ENCODE measurements around the gene EGFL7. TPM values are rescaled to one million over a fixed set of nuclear protein-coding genes. Genes with fewer than 3 reads are reported as not detected.

EGFL7 gene
- total and polyA plus RNA-seq, 7 donors, result 6.0 to 75.6 (median 43.4) TPM

- TF ChIP-seq POLR2AphosphoS5 (IDR thresholded peaks at IDR 0.05) (no peak), CTCF (IDR thresholded peaks at IDR 0.05) (no peak), EP300 (IDR thresholded peaks at IDR 0.05) (no peak), POLR2A (IDR thresholded peaks at IDR 0.05) (no peak)
- Histone ChIP-seq H3K27me3 (no peaks in the 10 kb centered on the region), H3K9me3 (no peaks in the 10 kb centered on the region), H3K27ac (no peak overlapping the region), H3K4me3 (no peak overlapping the region), H3K4me1 (peaks cover 0 to 40% (median 25%) of the 10 kb centered on the region in 4 donors), H3K36me3 (no peaks in the 10 kb centered on the region)
- DNase-seq, result no peak
- 19 to 68% methylated on average over 23 of the region's 23 CpGs for WGBS, 2 donors
- intact Hi-C loops (cut with DNase I), result no loop called here
Observed at GRCh38 chr9:136697146-136697820, 34.6 kb downstream of the EGFL7 start.

- H3K36me3 ChIP-seq, result no peaks in the 10 kb centered on the region
- H3K27me3 ChIP-seq, result no peaks in the 10 kb centered on the region
- peaks cover 0 to 40% (median 25%) of the 10 kb centered on the region in 4 donors for H3K4me1 ChIP-seq
- WGBS, 2 donors, result 14 to 52% methylated on average over 20 of the region's 20 CpGs
- H3K9me3 ChIP-seq, result no peaks in the 10 kb centered on the region
- DNase-seq, result no peak
- intact Hi-C loops (cut with DNase I), result no loop called here
- no peak overlapping the region for H3K4me3 ChIP-seq
- H3K27ac ChIP-seq, result no peak overlapping the region
- TF ChIP-seq EP300 (IDR thresholded peaks at IDR 0.05) (no peak), POLR2AphosphoS5 (IDR thresholded peaks at IDR 0.05) (no peak), CTCF (IDR thresholded peaks at IDR 0.05) (no peak), POLR2A (IDR thresholded peaks at IDR 0.05) (no peak)
Observed at GRCh38 chr9:136697821-136698526, 35.3 kb downstream of the EGFL7 start.

GRCh38 chr9:136698635-136699246 lies 36.0 kb downstream of the EGFL7 start:
- peaks cover 0 to 39% (median 24%) of the 10 kb centered on the region in 4 donors for H3K4me1 ChIP-seq
- H3K27ac ChIP-seq, result no peak overlapping the region
- no peak overlapping the region for H3K4me3 ChIP-seq
- H3K27me3 ChIP-seq, result no peaks in the 10 kb centered on the region
- TF ChIP-seq POLR2A (IDR thresholded peaks at IDR 0.05) (no peak), POLR2AphosphoS5 (IDR thresholded peaks at IDR 0.05) (no peak), EP300 (IDR thresholded peaks at IDR 0.05) (no peak), CTCF (IDR thresholded peaks at IDR 0.05) (no peak)
- no peaks in the 10 kb centered on the region for H3K9me3 ChIP-seq
- H3K36me3 ChIP-seq, result no peaks in the 10 kb centered on the region
- intact Hi-C loops (cut with DNase I), result no loop called here
- DNase-seq, result no peak
- 79 to 88% methylated on average over 10 to 11 of the region's 11 CpGs for WGBS, 2 donors

GRCh38 chr9:136700304-136700703 lies 37.6 kb downstream of the EGFL7 start:
- Histone ChIP-seq H3K27ac (peak overlapping the region in 1 of 4 donors; percentile 39), H3K36me3 (no peaks in the 10 kb centered on the region), H3K9me3 (no peaks in the 10 kb centered on the region), H3K27me3 (no peaks in the 10 kb centered on the region), H3K4me3 (no peak overlapping the region), H3K4me1 (peaks cover 0 to 26% (median 18%) of the 10 kb centered on the region in 4 donors)
- intact Hi-C loops (cut with DNase I), result no loop called here
- 72 to 83% methylated on average over 13 of the region's 13 CpGs for WGBS, 2 donors
- no peak for DNase-seq
- TF ChIP-seq POLR2AphosphoS5 (IDR thresholded peaks at IDR 0.05), result peak; percentile 71 to 93 (median 86)
- TF ChIP-seq CTCF (IDR thresholded peaks at IDR 0.05), result no peak
- TF ChIP-seq EP300 (IDR thresholded peaks at IDR 0.05), result peak in 3 of 4 donors; percentile 33 to 71 (median 49)
- no peak for TF ChIP-seq POLR2A (IDR thresholded peaks at IDR 0.05)

Measured in sigmoid colon (tissue), 7 donors.